Measurements from ENCODE around the gene ANGPTL2.

The ANGPTL2 gene

DNA sequence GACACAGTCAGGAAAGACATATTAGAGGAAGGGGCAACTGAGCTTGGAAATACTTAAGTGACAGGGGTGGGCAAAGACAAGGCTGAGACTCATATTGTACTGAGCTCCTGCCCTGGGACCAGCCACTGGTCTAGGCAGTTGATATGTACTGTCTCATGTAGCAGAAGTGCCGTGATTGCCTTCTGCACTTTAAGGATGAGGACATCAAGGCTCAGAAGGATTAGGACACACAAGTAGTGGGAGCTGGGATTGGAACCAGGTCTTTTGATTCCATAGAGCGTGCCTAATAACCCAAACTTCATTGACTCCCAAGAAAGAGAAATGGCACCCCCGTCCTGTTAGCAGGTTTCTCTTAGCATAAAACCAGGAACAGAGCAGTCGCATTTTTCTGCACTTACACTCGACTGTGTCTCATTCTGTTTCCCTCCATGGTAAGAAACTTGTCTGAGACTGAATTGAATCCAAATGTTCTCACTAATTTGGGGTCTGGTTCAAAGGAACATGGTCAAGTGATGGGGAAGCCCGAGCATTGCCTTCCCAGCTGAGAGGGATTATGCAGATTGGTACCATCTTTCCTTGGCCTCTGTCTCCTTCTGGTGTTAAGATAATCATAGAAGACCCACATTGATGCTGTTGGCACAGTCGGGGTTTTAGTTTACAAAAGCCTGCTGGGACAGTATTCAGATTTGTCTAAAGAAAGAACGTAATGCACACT is 70.4 kb downstream of the ANGPTL2 start:
- DNase-seq (ENCODE audit: low read depth, low spot score), result no peak

DNA sequence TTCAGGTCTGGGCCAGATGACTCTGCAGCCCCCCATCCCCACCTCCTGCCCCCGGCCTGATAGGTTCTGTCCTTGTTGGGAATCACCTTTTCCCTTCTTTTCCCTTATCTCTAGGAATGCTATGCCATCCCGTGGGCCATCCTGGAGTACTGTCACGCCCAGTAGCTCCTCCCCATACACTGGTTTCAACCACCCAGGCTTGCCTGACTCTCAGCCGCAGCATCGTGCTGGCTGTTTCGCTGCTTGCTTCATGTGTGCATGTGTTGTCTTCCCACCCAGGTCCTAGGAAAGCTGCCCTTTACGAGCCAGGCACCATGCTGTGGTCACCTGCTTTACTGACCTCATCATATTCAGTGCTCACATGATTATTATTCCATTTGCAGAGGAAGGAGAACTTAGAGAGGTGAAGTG is 71.8 kb downstream of the ANGPTL2 start:
- DNase-seq (ENCODE audit: low read depth, low spot score), result no peak

DNA sequence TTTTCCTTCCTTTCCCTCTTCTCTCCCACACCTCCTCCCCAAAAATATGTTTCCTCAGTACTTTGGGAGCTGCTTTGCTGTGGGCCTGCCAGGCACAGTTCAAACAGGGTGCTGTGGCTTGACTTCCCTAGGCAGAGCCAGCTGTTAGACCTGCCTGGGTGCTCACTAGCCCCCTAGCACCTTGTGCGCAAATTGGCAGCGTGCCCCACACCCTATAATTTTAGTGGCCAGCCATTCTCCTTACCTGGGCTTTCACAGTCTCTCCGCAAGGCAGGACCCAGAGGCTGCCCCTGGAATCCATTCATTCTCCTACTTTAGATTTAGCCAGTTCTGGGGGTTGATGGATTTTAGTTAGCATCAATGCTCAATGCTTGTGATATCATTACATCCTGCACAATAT is 72.3 kb downstream of the ANGPTL2 start:
- DNase-seq (ENCODE audit: low read depth, low spot score), result no peak

DNA sequence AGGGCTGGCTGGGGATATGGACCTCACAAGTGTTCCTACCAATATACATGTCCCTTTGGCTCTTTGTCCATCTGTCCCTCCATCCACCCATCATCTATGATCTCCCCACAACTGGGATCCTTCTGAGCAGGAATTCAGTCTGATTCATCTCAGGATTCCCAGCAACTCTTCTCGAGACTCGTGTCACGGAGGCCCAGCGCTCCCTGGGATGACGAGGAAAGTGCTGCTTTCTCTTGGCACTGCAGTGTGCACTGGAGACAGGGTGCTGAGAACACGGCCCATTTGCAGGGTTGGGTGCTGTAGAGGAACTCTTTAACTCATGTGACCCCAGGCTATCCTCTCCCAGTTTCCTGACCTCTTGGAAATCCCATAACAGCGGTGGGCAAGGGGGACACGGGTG is 72.9 kb downstream of the ANGPTL2 start:
- no peak for DNase-seq (ENCODE audit: low read depth, low spot score)

DNA sequence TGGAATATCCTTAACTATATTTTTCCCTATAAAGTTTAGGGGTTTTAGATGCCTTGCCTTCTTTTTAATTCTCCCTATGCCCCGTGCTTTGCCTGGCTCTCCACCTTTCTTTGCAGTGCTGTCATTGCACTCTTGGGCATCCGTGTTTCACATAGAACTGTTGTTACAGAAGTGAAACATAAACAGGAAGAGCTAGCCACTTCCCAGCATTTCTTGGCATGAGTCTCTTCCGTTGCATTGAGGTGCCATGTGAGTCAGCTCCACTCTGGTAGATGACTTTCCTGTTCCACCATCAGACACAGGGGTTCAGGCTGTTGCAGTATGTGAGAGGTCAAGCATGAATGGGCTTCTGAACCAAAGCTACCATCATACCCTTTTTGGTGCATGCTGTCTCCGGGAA is 73.4 kb downstream of the ANGPTL2 start:
- DNase-seq (ENCODE audit: low read depth, low spot score), result no peak

DNA sequence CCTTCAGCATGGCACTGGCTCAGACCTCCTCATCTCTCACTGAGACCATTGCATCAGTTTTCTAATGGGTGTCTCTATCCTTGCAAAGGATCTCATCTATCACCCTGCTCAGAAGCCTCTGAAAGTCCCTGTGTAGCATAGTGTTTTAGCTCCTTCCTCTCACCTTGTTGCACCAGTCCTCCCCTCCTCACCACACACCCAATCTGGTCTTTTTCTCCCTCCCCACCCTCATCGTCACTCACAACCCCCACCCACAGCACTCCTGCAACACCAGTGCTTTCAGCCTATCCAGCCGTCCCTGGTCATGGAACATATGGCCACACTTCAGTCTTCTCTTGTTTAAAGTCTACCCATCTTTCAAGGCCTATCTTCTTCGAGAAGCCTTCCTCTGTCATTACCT is 74.5 kb downstream of the ANGPTL2 start:
- DNase-seq (ENCODE audit: low read depth, low spot score), result no peak

DNA sequence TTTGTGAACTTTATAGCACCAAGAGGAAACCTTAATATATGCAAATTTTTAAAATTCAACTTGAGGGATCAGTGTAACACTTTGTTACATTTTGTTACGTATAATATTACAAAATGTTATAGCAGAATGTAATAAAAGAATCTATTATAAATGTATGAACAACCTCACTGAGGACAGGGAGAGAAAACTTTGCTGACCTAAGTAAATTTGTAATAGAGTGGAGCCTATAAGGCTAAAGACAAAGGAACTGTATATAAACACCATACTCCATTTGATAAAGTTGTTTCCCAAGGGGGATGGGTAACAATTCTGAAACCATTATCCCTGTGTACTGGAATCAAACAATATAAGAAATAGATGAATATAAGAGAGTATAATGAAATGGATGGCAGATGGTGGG is 77.3 kb downstream of the ANGPTL2 start:
- DNase-seq (ENCODE audit: low read depth, low spot score), result no peak

DNA sequence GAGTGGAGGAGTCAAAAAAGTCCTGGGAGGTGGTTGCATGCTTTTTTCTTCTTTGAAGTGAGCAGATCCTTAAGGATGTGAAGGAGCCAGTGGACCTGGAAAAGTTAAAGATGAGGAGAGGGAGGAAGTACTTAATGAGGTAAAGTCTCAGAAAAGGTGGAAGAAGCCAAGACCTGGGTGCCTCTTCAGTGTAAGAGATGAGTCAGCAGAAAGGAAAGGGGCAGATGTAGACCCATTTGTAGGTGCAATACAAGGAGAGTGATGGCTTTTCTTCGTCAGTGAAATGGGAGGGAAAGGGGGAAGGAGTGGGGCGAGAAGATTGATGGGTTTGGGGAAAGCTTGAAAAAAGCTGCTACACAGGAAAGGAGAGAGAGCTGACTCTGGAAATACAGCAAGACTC is 82.9 kb downstream of the ANGPTL2 start:
- no peak for DNase-seq (ENCODE audit: low read depth, low spot score)

DNA sequence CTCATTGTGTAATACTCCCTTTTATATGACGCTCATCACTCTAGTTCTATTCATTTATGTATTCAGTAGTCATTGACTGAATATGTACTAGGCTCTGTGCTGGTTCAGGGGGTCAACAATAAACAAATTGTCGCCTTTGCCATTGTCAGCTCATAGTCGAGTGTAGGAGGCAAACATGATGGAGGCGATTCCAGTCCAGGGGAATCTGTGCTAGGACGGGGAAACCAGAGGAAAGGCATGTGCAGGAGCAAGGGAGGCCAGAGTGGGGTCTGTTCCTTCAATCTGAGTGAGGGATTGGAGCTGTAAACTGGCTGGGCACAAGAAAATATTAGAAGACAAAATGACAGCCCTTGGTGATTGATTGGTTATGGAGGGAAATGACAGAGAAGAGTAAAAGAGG is 83.9 kb downstream of the ANGPTL2 start:
- no peak for DNase-seq (ENCODE audit: low read depth, low spot score)
